Stimulated activated CD4-positive, alpha-beta T cell treated with anti-CD3 and anti-CD28 coated beads, Interleukin-12 subunit alpha, Interleukin-12 subunit beta, amount 100 ng/mL, for 24 hours (primary cell): ENCODE measurements around the gene MYO16.
"Not testable (repeated sequence)": the region's sequence is repeated elsewhere in the genome, so short reads cannot be mapped to it uniquely, and the experiment has no call there.

Experiments used
- DNase-seq, 2 experiments: peaks; one replicate each; pipeline ENCODE4 v3.0.0-alpha.2; 2020; ENCODE audit warnings: low read depth in 2 of 2

The MYO16 gene

GRCh38 chr13:108742701-108743451 lies 113.5 kb downstream of the MYO16 start:
- no peak for DNase-seq

GRCh38 chr13:108743522-108743921 lies 114.1 kb downstream of the MYO16 start:
- no peak for DNase-seq

- no peak for DNase-seq
Observed at GRCh38 chr13:108747843-108748242, 118.4 kb downstream of the MYO16 start.

- DNase-seq = no peak
Observed at GRCh38 chr13:108752276-108752675, 122.9 kb downstream of the MYO16 start.

GRCh38 chr13:108755083-108755482 lies 125.7 kb downstream of the MYO16 start:
- no peak for DNase-seq

GRCh38 chr13:108760129-108760528 lies 130.7 kb downstream of the MYO16 start:
- no peak for DNase-seq

- no peak for DNase-seq
Observed at GRCh38 chr13:108760541-108760940, 131.1 kb downstream of the MYO16 start.

- no peak for DNase-seq
Observed at GRCh38 chr13:108768035-108768434, 138.6 kb downstream of the MYO16 start.

GRCh38 chr13:108769213-108770070 lies 140.0 kb downstream of the MYO16 start:
- no peak for DNase-seq

- no peak for DNase-seq
Observed at GRCh38 chr13:108775597-108775996, 146.2 kb downstream of the MYO16 start.

- no peak for DNase-seq
Observed at GRCh38 chr13:108776650-108777049, 147.2 kb downstream of the MYO16 start.

GRCh38 chr13:108777421-108778420 lies 148.3 kb downstream of the MYO16 start:
- no peak for DNase-seq

- DNase-seq = no peak
Observed at GRCh38 chr13:108779308-108779707, 149.9 kb downstream of the MYO16 start.

GRCh38 chr13:108780706-108781105 lies 151.3 kb downstream of the MYO16 start:
- DNase-seq = no peak

- no peak for DNase-seq
Observed at GRCh38 chr13:108781312-108781711, 151.9 kb downstream of the MYO16 start.

- DNase-seq = not testable (repeated sequence)
Observed at GRCh38 chr13:108782480-108782879, 153.1 kb downstream of the MYO16 start.

GRCh38 chr13:108785844-108786243 lies 156.4 kb downstream of the MYO16 start:
- DNase-seq = no peak

- DNase-seq = no peak
Observed at GRCh38 chr13:108786456-108787200, 157.2 kb downstream of the MYO16 start.

GRCh38 chr13:108787700-108788414 lies 158.4 kb downstream of the MYO16 start:
- no peak for DNase-seq

- DNase-seq = no peak
Observed at GRCh38 chr13:108789476-108789875, 160.1 kb downstream of the MYO16 start.
